Activated T-cell treated with anti-CD3 and anti-CD28 coated beads for 1 hour (primary cell): ENCODE results near the gene SPATC1L.
"Not testable (repeated sequence)": the region's sequence is repeated elsewhere in the genome, so short reads cannot be mapped to it uniquely, and the experiment has no call there.

Source experiments
- DNase-seq: peaks from one replicate; pipeline ENCODE4 v3.0.0-alpha.2; 2020; ENCODE audit warnings: low read depth

SPATC1L gene

DNA sequence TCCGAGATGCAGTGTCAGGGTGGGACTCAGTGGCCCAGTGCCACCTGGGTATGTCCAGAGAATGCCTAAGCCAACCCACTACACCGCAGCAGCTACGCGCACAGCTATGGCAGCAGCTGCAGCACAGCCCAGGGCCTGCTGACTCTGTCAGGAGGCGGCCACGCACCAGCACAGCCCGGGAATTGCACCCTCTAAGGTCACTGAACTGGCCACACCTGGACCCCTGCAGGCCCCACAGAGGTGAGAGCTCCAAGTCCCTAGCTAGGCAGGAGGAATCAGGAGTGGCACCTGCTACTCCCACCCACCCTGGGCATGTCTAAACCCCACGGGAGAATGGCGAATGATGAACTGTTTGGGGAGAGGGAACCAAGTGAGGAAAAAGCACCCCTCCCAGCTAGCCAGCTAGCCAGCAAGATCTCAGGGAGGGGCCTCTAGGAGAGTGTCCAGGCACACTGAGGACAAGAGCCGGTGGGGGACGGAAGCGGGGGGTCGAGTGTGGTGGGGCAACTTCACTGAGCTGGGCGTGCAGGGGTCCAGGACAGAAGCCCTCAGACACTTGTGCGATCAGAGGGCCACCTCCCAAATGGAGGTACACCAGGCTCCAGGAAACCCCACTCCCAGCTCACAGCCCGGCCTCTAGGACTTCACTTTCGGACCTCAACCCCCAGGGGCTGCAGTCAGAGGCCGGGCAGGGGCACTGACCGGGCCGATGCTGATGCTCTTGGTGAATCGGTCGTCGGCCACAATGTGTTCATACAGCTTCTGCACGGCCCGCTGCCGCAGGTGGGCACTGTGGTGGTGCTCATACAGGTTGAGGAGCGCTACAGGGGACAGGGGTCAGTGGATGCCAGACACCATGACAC, 30.4 kb upstream of the SPATC1L start:
- DNase-seq = no peak

DNA sequence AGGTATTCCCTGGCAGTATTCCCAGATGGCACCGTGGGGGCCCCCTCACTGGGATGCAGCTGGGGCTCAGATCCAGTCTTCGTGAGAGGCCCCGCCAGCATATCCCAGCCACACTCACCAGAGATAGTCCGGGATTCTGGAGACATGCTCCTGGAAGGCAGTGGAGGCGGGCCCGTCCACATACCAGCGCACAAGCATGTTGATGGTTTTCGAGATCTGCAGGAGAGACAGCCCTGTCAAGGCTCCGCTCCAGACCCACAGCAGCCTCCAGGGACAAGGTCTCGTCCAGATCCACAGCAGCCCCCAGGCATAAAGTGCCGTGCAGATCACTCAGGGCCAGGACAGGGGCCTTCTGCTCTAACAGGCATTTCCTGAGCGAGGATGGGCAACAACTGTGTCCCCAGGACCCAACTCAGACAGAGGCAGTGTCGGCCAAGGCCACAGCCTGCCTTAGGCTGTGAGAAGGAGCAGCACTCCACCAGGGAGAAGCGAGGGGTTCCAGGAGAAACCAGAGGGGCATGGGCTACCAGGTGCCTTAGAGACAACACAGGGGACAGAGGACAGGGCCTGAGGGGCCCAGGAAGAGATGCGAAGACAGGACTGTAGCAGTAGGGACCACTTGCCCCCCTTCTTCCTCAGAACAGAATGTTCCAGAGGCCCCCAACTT, 29.5 kb upstream of the SPATC1L start:
- no peak for DNase-seq

DNA sequence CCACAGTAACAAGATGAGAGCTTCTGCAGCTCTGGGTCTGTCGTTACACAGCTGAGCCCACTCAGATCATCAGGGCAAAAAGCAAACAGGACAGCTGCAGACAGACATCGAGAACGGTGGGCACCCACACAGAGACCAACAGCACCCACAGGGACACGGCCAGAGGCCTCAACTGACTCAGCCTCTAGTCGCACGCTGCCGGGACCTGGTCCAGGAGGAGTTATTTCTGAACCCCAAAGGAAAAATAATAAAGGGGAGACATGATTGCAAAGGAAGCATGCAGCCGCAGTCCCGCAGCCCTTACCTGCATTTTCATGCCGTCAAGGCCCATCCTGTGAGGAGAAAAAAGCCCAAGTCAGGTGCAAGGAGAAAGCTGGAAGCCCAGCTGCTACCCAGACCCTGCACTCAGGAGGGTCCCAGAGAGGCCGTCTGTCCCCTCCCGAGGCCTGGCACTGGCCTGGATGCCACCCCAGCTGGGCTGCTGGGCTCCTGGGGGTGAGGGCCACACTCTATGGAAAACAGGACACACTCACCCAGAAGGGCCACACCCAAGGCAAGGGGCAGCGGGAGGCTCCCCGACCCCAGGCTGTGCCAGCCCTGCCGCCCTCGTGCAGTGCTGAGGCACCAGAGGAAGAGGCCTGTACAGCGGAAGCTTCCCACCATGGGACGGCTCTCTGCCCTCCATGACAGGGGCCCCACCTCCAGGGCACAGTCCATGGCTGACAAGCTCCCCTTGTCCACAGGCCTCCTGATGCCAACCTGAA, 28.6 kb upstream of the SPATC1L start:
- no peak for DNase-seq

DNA sequence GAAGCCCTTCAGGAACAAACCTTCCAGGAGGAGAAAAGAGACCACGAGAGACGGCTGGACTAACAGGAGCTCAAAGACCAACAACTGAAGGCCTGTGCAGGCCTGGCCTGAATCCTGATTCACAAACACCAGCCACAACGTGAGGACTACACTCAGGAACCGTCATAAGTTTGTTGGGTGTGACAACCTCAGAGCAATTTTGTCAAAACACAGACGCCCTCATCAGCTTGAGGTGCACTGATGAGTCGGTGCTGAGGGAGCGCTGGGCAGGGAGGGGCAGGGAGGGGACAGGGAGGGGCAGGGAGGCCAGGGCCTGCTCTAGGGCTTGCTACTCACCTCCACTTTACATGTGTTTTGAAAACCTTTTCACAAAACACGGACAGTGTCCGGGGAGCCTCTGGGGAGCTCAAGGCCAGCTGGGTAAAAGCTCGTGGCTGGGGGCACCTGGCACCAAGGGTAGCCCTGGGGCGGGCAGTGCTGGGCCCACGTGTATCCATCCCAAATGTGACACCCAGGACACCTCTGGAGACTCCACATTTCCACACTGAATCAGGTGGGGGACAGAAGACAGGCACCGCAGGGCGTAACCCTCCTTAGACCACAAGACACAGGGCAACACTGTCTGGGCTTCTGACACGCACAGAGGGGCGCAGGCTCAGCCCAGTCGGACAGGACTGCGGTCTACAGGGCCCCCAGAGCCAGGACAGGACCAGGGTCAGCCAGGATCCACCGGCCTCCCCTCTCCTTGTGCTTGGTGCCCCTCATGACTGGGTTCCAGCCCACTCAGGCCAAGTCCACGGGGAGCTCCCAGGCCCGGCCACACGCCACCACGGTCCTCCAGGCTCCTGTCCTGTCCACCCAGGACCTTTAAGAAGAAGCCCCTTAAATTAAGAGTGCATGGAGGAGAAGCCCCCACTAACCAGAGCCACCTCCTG, 27.8 kb upstream of the SPATC1L start:
- no peak for DNase-seq

DNA sequence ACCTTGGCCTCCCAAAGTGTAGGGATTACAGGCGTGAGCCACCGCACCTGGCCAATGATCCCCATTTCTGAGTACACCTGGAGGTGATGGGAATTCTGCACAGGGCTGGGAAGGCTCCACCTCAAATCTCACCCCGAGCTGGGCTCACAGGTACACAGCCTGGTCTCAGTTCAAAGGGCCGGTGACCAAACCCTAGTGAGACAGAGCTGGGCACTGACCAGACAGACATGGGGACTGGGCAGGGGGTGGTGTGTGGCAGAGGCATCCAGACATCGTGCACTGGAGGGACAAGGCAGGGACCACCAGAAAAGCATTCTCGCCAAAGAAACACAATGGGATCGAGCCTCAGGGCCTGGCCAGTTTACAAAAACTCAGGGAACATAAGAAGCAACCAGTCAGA, 27.1 kb upstream of the SPATC1L start:
- DNase-seq = no peak

DNA sequence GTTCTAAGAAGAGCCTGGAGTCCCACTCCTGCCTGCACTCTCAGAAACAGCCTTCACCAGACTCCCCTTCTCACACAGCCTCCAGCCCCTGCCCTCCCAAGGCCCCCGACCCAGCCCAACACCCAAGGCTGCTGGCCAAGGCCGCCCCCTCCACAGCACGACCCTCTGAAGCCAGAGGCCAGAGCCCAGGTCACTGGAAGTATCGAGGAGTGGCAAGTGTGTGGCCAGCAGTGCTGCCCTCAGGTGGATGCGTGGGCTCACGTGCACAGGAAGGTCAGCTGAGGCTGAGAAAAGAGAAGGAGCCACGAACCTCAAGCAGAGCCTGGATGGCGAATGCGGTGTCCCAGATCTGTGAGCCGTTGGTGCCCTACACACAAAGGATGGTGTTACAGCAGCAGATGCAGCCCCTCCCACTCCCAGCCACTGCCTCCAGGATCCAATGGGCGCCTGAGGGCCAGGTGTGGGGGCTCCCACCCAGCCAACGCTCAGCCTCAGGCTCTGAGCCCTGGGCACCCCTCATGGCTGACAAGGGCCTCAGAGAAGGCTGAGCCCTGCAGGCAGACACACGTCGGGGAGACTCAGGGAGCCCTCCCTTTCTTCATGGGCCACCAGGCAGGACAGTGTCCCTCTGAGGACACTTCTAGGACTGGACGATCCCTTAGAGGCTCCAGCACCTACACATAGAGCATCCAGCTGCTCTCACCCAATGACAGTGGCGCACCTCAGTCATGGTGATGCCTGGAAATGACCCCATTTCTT, 26.3 kb upstream of the SPATC1L start:
- DNase-seq = no peak

DNA sequence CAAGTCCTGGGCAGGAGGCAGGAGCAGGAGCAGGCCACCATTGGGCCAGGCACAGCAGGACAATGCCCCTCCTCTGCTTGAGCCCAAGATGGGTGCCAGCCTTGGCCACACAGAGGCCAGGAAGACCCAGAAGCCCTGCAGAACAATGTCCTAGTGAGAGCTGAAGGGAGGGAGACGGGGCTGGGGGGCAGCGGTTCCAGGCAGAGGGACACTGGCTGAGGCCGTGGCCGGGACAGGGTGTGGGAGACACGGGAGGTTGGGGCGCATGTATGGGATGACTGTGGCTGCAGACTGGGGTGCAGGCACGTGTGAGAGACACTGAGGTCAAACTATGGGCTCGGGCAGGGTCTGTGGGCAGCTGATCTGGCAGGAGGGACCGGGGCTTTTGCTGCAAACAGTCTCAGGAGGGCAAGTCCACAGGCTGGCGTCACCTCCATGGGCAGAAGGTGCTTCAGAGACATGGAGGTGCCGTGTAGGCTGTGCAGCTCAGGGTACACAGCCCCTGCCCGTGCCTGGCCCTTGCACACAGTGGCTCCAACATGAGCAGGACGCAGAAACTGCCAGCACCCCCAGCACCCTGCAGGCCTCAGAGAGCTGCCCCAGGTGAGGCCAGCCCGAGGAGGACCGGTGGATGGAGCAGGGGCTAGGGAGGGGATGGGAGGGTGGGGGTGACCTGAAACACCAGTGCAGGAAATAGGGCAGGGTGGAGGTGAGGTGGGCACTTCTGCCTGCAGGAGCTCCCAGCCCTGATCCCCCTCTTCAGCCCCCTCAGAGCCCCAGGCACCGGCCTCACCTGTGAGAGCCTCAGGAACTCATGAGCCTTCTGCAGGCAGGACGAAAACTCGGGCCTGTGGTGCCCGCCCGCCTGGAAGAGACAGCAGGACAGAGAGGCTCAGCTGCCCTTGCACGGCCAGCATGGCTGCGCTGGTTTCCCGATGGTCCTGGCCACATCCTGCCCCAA, 24.8 kb upstream of the SPATC1L start:
- DNase-seq = no peak

DNA sequence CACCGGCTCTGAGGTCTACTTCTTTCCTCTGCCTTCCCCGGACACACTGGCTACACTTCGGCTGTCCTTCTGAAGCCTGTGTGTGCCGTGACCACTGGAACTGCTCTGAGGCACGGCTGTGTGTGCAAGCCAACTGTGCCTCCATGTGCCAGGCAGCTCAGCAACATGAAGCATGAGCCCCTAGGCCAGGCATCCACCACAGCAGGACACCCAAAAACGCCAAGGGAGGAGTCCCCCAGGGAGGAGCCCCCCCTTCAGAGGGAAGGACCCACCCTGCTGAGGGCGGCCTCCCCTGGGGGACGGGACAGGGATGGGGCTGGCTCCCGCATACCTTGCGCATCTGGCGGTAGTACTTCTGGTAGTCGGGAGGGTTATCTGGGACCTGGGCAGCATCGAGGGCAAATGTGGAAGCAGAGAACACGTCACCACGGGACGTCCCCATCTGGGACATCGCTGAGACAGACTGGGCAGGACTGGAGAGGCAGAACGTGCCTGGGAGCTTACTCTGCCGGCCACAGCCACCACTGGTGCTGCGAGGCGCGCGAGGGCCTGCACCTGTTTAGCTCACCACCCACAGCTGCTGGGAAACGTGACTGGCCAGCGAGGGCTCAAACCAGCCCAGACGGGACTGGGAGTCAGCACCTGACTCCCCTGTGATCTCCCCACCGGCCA, 23.8 kb upstream of the SPATC1L start:
- no peak for DNase-seq

DNA sequence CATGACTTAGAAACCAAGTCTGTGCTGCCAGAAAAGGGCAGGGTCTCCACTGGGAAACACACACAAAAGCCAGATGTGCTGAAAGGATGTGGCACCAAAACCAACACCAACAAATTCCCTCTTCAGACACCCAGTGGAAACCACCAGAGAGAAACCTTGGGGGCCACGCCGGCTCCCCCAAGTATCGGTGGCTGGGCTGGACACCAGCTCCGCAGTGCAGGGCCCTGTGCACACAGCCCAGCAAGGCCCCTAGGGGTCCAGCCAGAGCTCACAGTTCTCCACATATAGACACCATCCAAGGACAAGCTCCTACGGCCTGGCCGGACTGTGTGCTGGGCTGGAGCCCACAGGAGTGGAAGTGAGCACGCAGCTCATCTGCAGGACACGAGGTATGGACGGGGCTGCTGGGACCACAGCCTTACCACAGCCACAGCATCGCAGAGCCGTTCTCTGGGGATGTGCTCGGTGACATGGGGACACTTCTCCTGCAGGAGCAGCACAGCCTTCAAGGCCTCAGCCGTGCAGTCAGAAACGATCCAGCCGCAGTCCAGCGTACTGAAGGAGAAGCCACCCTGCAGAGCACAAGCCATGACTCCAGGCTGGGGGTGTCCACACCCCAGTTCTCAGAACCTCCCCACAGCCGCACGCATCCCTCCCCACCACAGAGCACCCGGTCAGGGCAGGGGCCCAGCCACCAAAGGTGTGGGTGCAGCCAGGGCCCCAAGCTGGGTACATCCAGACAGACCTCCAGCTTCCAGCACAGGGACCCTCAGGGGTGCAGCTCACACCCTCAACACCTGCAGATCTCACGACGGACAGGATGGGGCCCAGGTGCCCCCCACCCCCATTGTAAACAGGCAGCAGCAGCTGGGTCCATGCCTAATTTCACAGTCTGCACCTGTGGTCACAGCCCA, 23.0 kb upstream of the SPATC1L start:
- DNase-seq = no peak

DNA sequence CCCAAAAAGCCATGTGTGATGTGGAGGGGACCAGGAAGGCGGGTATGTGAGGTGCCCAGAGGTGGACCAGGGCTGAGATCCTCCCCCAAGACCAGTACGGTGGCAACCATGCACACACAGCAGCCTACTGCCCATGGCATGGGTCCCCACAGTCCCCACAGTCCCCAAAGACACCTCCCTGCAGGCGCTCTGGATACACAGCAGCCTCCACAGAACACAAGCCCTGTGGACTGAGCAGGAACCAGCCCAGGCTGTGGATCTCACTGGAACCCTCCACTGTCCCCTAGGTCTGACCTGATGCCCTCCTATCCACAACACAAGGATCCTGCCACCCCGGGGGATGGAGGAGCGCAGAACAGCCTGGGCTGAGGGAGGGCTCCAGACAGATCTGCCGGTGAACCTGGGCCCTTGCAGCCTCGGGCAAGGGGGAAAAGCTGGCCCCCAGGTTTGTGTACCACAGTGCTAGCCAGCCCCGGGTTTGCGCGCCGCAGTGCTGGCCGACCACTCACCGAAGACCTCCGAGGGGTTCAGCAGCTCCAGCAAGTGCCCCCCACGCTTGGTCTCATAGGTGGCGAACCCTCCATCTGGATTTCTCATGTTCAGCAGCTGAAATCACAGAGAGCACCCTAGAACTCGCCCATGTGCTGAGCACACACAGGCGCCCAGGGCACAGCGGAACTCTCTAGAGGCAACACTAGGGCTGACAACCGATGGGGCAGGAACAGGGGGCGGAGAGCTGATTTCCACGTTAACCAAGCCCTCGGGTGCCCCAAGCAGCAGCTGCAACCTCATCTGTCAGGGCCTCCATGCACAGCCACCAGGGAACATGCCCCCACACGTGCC, 22.1 kb upstream of the SPATC1L start:
- DNase-seq = no peak

DNA sequence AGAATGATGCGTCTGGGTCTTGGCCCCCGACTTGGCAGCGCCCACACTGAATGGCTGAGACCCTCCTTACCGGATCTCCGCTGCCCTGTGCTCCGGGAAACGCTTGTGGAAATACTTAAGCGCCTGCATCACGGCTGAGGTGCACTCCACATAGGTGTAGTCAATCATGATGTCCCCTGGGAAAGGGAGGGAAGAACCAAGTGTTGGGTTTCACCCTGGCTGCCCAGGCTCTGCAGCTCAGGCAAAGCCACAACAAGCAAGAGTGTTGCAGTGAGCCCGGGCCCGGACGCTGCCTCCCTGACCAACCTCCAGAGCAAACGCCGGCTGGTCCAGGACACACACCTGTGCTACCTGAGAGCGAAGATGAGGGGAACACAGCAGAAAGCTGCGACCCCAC, 21.5 kb upstream of the SPATC1L start:
- DNase-seq = no peak

DNA sequence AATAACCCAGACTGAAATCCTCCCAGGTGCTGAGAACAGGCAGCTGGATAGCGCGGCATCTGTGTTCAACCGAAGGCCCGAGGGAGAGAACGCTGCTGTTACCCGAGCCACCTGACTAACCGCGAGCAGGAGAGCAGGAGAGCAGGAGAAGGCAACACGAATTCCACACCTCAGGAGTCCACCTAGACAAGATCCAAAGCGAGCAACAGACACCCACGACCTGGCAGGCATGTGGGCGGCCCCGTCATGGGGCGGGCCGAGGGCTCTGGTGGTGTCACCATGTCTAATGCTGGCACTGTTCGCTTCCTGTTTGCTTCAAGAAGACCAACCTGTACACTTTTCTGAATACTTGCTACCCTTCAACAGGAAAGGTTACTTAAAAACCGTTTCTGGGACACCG, 20.9 kb upstream of the SPATC1L start:
- DNase-seq = no peak

DNA sequence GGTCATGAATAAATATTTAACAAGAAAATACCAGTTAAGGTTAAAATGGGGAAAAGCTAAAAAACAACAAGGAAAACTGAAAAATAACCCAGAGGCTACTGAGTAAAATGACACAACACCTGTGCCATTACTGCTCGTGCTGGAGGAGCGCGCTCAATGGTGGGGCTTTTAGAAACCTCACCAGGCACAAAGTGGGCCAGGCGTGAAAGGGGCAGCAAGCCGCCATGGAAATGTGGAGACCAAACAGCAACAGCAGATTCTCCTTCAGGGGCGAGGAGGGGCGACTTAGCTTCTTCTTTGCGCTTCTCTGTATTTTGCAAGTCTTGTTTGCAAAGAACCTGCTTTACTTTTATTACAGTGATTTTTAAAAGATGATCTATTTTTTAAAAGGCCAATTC, 18.9 kb upstream of the SPATC1L start:
- DNase-seq = no peak

DNA sequence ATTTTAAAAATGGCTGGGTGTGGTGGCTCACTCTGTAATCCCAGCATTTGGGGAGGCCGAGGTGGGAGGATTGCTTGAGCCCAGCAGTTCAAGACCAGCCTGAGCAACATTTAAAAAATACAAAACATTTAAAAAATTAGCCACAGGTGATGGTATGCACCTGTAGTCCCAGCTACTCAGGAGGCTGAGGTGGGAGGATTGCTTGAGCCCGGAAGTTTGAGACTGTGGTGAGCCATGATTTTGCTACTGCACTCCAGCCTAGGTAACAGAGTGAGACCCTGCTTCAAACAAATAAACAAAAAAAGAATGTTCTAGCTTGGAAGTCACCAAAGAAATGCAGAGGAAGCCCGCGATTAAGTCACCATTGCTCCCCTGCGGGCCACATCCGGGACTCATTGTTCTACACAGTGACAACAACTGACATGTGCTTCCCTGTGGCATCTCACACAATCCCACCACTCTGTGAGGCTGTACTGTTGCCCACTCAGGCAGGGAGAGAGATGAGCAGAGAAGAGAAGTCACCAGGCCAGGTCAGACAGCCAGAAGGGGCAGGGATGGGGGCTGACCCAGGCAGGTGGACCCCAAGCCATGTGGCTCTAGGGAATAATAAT, 18.4 kb upstream of the SPATC1L start:
- no peak for DNase-seq

DNA sequence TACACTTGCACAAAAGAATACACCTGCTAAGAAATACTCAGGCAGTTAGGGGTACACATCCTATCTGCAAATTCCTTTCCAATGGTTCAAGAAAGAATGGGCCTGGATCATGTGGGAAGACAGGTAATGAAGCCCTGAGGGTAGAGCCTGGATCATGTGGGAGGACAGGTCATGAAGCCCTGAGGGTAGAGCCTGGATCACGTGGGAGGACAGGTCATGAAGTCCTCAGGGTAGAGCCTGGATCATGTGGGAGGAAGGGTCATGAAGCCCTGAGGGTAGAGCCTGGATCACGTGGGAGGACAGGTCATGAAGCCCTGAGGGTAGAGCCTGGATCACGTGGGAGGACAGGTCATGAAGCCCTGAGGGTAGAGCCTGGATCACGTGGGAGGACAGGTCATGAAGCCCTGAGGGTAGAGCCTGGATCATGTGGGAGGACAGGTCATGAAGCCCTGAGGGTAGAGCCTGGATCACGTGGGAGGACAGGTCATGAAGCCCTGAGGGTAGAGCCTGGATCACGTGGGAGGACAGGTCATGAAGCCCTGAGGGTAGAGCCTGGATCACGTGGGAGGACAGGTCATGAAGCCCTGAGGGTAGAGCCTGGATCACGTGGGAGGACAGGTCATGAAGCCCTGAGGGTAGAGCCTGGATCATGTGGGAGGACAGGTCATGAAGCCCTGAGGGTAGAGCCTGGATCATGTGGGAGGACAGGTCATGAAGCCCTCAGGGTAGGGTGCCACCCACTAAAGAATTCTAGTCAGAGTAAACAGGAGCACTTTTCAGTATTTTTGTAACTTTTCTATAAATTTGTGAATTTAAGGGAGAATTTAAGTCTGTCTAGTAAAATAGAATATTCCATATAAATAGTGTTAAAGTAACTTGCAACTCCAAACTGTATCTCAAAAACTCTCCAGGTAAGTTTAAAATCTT, 16.9 kb upstream of the SPATC1L start:
- DNase-seq = not testable (repeated sequence)
